Measurements from ENCODE around the gene OR2T35.

GRCh38 chr1:248590055-248590454, 55.0 kb downstream of the OR2T35 start:
- TF ChIP-seq CTCF (IDR thresholded peaks at IDR 0.05), result no peak
- no peak for TF ChIP-seq POLR2AphosphoS5 (IDR thresholded peaks at IDR 0.05)
